ENCODE measurements around the gene SIL1. TPM values are rescaled to one million over a fixed set of nuclear protein-coding genes. Genes with fewer than 3 reads are reported as not detected.

SIL1 gene
- polyA plus RNA-seq, 1 donor (not counting 4 experiments of a cell fraction or from before 2014, with no cell fraction given), result 45.4 TPM

DNA sequence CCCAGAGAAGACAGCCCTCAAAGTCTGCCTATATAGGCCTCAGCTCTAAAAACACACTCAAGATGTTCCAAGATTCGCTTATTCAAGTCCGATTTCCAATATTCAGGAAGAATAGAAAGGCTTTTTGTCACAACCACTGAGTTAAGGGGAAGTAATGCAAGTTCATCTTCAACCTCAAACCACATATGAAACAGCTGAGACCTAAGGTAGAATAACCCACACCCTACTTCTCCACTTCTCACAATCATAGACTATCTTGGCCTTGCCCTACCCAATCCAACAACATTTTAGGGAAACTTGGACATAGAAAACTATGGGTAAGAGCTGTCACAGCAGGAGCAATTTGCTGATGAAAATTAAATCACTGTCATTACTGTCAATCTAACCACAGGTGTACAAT is 171.0 kb downstream of the SIL1 start:
- no peak overlapping the region for H3K9ac ChIP-seq (ENCODE audit: control insufficient read depth, extremely low read depth, insufficient read depth, low read length)
- H3K4me3 ChIP-seq (ENCODE audit: control insufficient read depth in 2 of 3, extremely low read depth in 1 of 3, insufficient read depth in 2 of 3, low read depth in 1 of 3, low read length in 3 of 3), result no peak overlapping the region
- H3K4me1 ChIP-seq (ENCODE audit: control insufficient read depth, extremely low read depth, insufficient read depth, low read length), result peaks cover 15% of the 10 kb centered on the region
- TF ChIP-seq EZH2 (IDR thresholded peaks at IDR 0.05; ENCODE audit: low read length), result no peak
- TF ChIP-seq, protein P1, sequence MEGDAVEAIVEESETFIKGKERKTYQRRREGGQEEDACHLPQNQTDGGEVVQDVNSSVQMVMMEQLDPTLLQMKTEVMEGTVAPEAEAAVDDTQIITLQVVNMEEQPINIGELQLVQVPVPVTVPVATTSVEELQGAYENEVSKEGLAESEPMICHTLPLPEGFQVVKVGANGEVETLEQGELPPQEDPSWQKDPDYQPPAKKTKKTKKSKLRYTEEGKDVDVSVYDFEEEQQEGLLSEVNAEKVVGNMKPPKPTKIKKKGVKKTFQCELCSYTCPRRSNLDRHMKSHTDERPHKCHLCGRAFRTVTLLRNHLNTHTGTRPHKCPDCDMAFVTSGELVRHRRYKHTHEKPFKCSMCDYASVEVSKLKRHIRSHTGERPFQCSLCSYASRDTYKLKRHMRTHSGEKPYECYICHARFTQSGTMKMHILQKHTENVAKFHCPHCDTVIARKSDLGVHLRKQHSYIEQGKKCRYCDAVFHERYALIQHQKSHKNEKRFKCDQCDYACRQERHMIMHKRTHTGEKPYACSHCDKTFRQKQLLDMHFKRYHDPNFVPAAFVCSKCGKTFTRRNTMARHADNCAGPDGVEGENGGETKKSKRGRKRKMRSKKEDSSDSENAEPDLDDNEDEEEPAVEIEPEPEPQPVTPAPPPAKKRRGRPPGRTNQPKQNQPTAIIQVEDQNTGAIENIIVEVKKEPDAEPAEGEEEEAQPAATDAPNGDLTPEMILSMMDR (optimal IDR thresholded peaks at IDR 0.05 in 1 of 3, IDR thresholded peaks at IDR 0.05 in 1 of 3, conservative IDR thresholded peaks at IDR 0.05 in 1 of 3; ENCODE audit: extremely low read depth in 1 of 3, insufficient read depth in 2 of 3, low read length in 3 of 3), result no peak
- dilution Hi-C loops (cut with MboI; ENCODE audit: extremely low pct_ligation_motif_present, low sequenced_read_pairs), result no loop called here
- H3K27ac ChIP-seq (ENCODE audit: control insufficient read depth, insufficient read depth, low read length), result no peak overlapping the region
- H3K36me3 ChIP-seq (ENCODE audit: control insufficient read depth in 2 of 2, extremely low read depth in 1 of 2, insufficient read depth in 2 of 2, low read length in 2 of 2), result no peaks in the 10 kb centered on the region
- no peak overlapping the region for H3K4me2 ChIP-seq (ENCODE audit: control insufficient read depth, extremely low read depth, insufficient read depth, low read depth, low read length)
- no peaks in the 10 kb centered on the region for H3K9me3 ChIP-seq (ENCODE audit: control insufficient read depth, low read depth, low read length)
- FAIRE-seq, result no peak
- H3K79me2 ChIP-seq (ENCODE audit: control insufficient read depth, insufficient read depth, low read length), result no peaks in the 10 kb centered on the region
- DNase-seq (ENCODE audit: low read depth, low spot score), result no peak
- H3K27me3 ChIP-seq (ENCODE audit: control insufficient read depth, extremely low read depth, insufficient read depth, low read length), result no peaks in the 10 kb centered on the region
- H4K20me1 ChIP-seq (ENCODE audit: control insufficient read depth, extremely low read depth, insufficient read depth, low read length), result no peaks in the 10 kb centered on the region
- H3K9me1 ChIP-seq (ENCODE audit: control insufficient read depth, extremely low read depth, insufficient read depth, low read length), result no peaks in the 10 kb centered on the region
- no peak overlapping the region for H2AFZ ChIP-seq (ENCODE audit: control insufficient read depth, low read length)

DNA sequence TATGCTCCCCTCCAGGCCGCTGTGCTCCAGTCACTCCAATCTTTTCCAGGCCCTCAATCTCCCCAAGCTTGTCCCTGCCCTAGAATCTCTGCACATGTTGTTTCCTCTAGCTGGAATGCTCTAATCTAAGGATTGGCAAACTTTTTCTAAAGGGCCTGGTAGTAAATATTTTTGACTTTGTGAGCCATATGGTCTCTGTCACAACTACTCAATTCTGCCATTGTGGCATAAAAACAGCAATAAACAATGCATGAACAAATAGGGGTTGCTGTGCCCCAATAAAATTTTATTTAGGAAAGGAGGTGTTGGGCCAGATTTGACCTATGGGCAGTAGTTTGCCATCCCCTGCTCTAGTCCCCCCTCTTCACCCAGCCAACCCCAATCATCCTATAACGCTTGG is 172.5 kb downstream of the SIL1 start:
- no peaks in the 10 kb centered on the region for H4K20me1 ChIP-seq (ENCODE audit: control insufficient read depth, extremely low read depth, insufficient read depth, low read length)
- H3K9me3 ChIP-seq (ENCODE audit: control insufficient read depth, low read depth, low read length), result no peaks in the 10 kb centered on the region
- H3K4me1 ChIP-seq (ENCODE audit: control insufficient read depth, extremely low read depth, insufficient read depth, low read length), result peaks cover 19% of the 10 kb centered on the region
- TF ChIP-seq, protein P1 (optimal IDR thresholded peaks at IDR 0.05 in 1 of 3, IDR thresholded peaks at IDR 0.05 in 1 of 3, conservative IDR thresholded peaks at IDR 0.05 in 1 of 3; ENCODE audit: extremely low read depth in 1 of 3, insufficient read depth in 2 of 3, low read length in 3 of 3), result no peak
- no peak for TF ChIP-seq EZH2 (IDR thresholded peaks at IDR 0.05; ENCODE audit: low read length)
- H3K27ac ChIP-seq (ENCODE audit: control insufficient read depth, insufficient read depth, low read length), result no peak overlapping the region
- no peak overlapping the region for H3K4me3 ChIP-seq (ENCODE audit: control insufficient read depth in 2 of 3, extremely low read depth in 1 of 3, insufficient read depth in 2 of 3, low read depth in 1 of 3, low read length in 3 of 3)
- H3K9me1 ChIP-seq (ENCODE audit: control insufficient read depth, extremely low read depth, insufficient read depth, low read length), result no peaks in the 10 kb centered on the region
- DNase-seq (ENCODE audit: low read depth, low spot score) (no peak), FAIRE-seq (no peak)
- no peaks in the 10 kb centered on the region for H3K27me3 ChIP-seq (ENCODE audit: control insufficient read depth, extremely low read depth, insufficient read depth, low read length)
- dilution Hi-C loops (cut with MboI; ENCODE audit: extremely low pct_ligation_motif_present, low sequenced_read_pairs), result no loop called here
- H3K36me3 ChIP-seq (ENCODE audit: control insufficient read depth in 2 of 2, extremely low read depth in 1 of 2, insufficient read depth in 2 of 2, low read length in 2 of 2), result no peaks in the 10 kb centered on the region
- no peaks in the 10 kb centered on the region for H3K79me2 ChIP-seq (ENCODE audit: control insufficient read depth, insufficient read depth, low read length)
- no peak overlapping the region for H2AFZ ChIP-seq (ENCODE audit: control insufficient read depth, low read length)
- H3K9ac ChIP-seq (ENCODE audit: control insufficient read depth, extremely low read depth, insufficient read depth, low read length), result no peak overlapping the region
- H3K4me2 ChIP-seq (ENCODE audit: control insufficient read depth, extremely low read depth, insufficient read depth, low read depth, low read length), result no peak overlapping the region
